Left cardiac atrium (tissue), 4 donors: Measurements from ENCODE around the gene PPP1R1B. TPM values are rescaled to one million over a fixed set of nuclear protein-coding genes. Genes with fewer than 3 reads are reported as not detected.

Experiments
- ATAC-seq, 2 donors: fragments of 200-7000 bp; cut with Tn5 transposase; one replicate each; pipeline ENCODE4 v1.9.1; 2020; ENCODE audit warnings: mild to moderate bottlenecking in 2 of 2, moderate library complexity in 2 of 2
- DNase-seq: peaks from one replicate; pipeline ENCODE4 v3.0.0-alpha.2; 2020
- intact Hi-C, 2 donors: fragments of 100-400 bp; cut with DNase I; formaldehyde crosslinking; loops; one replicate each; pipeline versions ENCODE4 v1.14.1 to v1.15.1; 2022 to 2023
- total RNA-seq, 2 donors: library from RNA; stranded (reverse); fragmentation: NEBNext Ultra II Directional; extraction: Animal tissue kit (Norgen Biotek cat#: 25700); gene quantifications; one replicate each; pipeline ENCODE4 v1.2.1, GENCODE V29; 2021
- donor health status: DM: no; HTN: yes; CAD: no.
- donor health status: DM: no; HTN: yes; CAD: no; lungs with severe emphysema.
- donor health status: DM: yes; HTN: yes; CAD: no.
- donor health status: Dilated cardiomyopathy.

PPP1R1B gene
- total RNA-seq, 2 donors from 2014 or later: 4.0 to 5.3 TPM

DNA sequence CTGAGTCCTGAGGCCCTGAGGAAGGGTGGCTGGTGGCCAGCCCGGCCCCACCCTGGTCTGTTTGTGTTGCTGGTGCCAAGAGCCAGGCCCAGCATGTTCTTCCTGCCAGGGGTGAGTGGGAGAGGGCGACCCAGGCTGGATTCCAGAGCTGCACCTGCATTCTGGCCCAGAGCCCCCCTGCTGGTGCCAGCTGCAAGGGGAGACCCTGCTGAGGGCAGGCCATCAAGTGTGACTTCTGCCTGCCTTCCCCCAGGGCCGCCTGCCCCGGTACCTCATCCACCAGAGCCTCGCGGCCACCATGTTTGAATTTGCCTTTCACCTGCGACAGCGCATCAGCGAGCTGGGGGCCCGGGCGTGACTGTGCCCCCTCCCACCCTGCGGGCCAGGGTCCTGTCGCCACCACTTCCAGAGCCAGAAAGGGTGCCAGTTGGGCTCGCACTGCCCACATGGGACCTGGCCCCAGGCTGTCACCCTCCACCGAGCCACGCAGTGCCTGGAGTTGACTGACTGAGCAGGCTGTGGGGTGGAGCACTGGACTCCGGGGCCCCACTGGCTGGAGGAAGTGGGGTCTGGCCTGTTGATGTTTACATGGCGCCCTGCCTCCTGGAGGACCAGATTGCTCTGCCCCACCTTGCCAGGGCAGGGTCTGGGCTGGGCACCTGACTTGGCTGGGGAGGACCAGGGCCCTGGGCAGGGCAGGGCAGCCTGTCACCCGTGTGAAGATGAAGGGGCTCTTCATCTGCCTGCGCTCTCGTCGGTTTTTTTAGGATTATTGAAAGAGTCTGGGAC, 36.0 kb downstream of the PPP1R1B start:
- intact Hi-C loops: no loop called here
- DNase-seq: no peak
- no peak for ATAC-seq

DNA sequence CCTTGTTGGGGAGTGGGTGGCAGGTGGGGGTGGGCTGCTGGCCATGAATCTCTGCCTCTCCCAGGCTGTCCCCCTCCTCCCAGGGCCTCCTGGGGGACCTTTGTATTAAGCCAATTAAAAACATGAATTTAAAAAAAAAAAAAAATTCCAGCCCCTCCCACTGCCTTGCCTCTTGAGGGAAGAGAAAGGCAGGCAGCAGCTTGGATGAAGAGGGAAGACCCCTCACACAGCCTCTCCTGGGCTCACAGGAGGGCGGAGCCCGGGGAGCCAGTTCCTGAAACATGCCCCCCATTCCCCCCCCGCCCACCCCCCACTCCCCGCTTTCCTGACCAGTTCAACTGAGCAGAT, 36.6 kb downstream of the PPP1R1B start:
- no peak for ATAC-seq
- DNase-seq: no peak
- intact Hi-C loops: no loop called here

DNA sequence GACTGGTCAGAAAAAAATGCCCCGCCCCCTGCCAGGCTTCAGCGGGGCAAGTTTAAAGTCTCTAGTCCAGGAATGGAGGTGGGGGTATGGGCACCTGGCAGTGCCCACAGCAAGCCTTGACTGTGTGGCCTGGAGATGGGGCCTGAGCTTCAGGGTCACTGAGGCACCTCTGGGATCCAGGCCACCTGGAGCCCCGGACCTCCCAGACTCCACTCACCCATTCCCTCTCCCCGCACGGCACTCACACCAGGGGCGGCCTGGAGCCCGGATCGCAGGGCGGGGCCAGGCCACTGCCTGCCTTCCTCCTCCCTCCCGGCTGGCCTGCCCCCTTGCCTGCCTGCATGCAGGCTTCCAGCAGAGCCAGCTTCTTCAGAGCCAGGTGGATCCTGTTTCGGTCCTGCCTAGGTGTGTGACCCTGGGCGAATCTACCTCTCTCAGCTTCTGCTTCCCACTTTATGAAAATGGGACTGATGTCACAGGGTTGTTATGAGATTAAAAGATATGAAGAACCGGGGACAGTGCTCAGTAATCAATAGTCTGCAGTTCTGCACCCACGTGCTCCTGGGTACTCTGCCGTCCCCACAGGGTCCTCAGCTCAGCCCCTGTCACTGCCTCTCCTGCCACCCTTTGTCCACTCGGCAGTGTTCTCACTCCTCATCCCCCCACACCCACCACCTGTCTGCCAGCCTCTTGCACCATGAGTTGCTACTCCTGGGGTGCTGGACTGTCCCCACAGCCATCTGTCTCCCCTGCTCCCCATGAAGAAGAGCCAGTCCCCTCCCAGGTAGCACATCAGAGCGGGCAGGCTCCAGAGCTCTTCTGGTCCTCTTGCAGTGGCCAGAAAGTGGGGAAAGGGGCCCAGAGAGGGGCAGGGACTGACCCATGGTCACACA, 37.2 kb downstream of the PPP1R1B start:
- DNase-seq (peak; percentile 46), ATAC-seq (peak in 1 of 2 donors; percentile 22)
- intact Hi-C loops: no loop called here

DNA sequence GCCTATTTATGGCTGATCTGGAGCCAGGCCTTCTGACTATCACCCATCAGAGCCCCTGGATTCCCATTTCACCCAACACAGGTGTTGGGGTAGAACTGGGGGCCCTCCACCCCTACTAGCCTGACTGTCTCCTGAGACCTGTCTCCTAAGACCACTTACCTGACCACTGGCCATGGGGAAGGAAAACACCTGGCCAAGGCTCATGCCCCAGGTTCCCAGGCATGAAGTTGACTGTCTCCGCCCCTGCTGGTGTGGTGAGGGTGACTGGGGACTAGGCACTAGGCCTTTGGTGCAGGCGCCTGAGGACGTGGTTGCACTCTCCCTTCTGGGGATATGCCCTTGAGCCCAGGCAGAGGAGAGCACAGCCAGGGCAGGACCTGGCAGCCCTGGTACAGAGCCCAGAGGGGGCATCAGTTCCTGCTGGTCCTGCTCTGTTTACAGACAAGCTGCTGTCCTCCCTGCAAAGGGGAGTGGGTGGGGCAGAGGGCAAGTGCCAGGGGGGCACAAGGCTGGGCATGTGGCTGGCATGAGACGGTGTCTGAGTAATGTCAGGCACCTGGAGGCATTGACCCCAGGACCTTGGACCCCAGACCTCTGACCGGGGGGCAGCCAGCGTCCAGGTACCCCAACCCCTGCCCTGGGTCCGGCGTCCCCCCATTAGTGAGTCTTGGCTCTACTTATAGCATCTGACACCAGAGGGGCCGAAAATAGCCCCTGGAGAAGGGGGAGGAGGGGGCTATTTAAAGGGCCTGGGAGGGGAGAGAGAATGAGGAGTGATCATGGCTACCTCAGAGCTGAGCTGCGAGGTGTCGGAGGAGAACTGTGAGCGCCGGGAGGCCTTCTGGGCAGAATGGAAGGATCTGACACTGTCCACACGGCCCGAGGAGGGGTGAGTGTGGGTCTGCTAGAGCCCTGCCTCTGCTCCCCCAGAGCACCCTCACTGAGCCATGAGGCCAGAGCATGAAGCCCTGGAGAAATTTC, 38.1 kb downstream of the PPP1R1B start, which contains the start of gene TCAP:
TSS of gene TCAP (plus strand) at position 769 of the 981 bp plus-strand sequence. CDS start at position 780, 11 bp downstream.
- ATAC-seq (peak; percentile 37 to 39), DNase-seq (peak; percentile 58)
- intact Hi-C loops: no loop called here

DNA sequence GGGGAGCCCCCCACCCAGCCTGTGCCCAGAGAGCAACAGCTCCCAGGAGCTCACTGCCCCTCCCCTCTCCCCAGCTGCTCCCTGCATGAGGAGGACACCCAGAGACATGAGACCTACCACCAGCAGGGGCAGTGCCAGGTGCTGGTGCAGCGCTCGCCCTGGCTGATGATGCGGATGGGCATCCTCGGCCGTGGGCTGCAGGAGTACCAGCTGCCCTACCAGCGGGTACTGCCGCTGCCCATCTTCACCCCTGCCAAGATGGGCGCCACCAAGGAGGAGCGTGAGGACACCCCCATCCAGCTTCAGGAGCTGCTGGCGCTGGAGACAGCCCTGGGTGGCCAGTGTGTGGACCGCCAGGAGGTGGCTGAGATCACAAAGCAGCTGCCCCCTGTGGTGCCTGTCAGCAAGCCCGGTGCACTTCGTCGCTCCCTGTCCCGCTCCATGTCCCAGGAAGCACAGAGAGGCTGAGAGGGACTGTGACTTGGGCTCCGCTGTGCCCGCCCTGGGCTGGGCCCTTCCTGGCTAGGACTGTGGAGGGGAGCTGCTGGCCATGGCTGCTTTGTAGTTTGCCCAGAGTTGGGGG, 39.0 kb downstream of the PPP1R1B start:
- peak; percentile 2 to 12 for ATAC-seq
- intact Hi-C loops: no loop called here
- DNase-seq: no peak

DNA sequence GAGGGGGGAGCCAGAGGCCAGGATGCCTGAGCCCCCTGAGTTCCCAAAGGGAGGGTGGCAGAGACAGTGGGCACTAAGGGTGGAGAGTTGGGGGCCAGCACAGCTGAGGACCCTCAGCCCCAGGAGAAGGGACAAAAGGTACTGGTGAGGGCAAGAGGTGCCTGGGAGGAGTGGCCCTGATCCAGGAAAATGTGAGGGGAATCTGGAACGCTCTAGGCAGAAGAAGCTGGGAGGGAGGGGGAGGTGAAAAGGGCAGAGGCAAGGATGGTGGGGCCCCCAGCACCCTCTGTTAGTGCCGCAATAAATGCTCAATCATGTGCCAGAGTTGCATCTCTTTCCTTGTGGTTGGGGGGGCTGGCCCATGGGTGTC, 39.5 kb downstream of the PPP1R1B start:
- DNase-seq: no peak
- intact Hi-C loops: no loop called here
- ATAC-seq: peak in 1 of 2 donors; percentile 0

DNA sequence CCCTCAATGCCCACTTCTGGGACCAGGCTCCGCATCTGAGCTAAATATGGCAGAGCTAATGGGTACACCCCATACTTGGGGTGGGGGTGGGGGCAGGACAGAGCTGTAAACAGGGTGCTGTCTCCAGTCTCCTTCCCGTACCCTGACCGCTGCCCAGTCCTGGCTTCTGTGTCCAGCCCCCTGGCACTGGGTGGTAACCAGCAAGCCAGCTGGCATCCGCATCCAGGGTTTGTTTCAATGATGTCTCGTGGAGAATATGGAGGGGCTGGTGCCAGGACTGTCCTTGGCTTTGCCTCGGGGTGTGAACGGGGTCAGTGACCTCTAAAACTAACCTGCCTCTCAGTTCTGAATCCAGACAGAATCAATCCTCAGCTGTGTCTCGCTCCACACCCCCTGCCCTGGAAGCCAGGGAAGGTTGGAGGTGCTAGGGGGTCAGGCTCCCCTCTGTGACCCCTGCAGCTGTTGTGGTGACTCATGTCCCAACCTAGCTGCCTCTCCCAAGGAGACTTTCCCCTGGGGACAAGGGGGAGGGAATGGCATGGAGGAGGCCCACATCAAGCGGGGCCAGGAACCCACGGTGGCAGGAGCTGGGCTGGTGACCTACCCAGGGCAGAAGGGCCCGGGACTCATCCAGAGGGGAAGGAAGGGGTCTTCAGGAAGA, 40.0 kb downstream of the PPP1R1B start:
- intact Hi-C loops: no loop called here
- peak; percentile 30 to 56 for ATAC-seq
- DNase-seq: peak; percentile 76

DNA sequence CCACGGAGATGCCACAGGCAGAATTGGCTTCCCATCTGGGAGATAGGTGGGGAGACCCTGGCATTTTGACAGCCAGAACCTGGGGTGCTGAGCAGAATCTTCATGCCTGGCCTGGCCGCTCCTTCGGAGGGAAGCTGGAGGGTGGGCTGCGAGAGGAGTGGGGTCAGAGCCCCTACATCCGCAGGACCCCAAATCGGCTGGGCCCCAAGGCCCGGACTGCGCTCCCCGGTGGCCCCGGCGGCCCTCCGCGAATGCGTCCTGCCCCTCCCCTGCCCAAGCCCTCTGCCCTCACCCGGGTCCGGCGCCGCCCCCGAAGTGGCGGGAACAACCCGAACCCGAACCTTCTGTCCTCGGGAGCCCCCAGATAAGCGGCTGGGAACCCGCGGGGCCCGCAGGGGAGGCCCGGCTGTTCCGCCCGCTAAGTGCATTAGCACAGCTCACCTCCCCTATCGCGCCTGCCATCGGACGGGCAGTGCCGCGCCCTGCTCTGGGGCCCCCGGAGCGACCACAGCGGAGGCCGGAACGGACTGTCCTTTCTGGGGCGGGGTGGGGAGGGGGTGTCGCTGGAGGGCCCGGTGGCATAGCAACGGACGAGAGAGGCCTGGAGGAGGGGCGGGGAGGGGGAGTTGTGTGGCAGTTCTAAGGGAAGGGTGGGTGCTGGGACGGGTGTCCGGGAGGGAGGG, 40.7 kb downstream of the PPP1R1B start:
- ATAC-seq (peak; percentile 19 to 21), DNase-seq (peak; percentile 59)
- intact Hi-C loops: no loop called here

DNA sequence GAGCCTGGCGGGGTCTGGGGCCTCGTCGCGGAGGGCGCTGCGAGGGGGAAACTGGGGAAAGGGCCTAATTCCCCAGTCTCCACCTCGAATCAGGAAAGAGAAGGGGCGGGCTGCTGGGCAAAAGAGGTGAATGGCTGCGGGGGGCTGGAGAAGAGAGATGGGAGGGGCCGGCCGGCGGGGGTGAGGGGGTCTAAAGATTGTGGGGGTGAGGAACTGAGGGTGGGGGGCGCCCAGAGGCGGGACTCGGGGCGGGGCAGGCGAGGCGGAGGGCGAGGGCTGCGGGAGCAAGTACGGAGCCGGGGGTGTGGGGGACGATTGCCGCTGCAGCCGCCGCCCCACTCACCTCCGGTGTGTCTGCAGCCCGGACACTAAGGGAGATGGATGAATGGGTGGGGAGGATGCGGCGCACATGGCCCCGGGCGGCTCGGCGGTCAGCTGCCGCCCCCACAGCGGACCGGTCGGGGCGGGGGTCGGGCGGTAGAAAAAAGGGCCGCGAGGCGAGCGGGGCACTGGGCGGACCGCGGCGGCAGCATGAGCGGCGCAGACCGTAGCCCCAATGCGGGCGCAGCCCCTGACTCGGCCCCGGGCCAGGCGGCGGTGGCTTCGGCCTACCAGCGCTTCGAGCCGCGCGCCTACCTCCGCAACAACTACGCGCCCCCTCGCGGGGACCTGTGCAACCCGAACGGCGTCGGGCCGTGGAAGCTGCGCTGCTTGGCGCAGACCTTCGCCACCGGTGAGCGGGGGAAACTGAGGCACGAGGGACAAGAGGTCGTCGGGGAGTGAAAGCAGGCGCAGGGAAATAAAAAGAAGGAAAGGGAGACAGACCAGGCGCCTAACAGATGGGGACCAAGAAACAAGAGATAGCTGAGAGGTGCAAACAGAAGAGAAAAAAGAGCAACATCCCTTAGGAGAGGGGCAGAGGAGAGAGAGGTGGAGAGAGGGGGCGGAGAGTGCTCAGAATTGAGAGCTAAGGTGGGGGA, 41.5 kb downstream of the PPP1R1B start, which contains the start of gene PNMT:
TSS of gene PNMT (plus strand) at position 509 of the 980 bp plus-strand sequence. CDS start at position 532, 23 bp downstream.
- intact Hi-C loops: no loop called here
- peak; percentile 9 to 15 for ATAC-seq
- DNase-seq: peak; percentile 84

DNA sequence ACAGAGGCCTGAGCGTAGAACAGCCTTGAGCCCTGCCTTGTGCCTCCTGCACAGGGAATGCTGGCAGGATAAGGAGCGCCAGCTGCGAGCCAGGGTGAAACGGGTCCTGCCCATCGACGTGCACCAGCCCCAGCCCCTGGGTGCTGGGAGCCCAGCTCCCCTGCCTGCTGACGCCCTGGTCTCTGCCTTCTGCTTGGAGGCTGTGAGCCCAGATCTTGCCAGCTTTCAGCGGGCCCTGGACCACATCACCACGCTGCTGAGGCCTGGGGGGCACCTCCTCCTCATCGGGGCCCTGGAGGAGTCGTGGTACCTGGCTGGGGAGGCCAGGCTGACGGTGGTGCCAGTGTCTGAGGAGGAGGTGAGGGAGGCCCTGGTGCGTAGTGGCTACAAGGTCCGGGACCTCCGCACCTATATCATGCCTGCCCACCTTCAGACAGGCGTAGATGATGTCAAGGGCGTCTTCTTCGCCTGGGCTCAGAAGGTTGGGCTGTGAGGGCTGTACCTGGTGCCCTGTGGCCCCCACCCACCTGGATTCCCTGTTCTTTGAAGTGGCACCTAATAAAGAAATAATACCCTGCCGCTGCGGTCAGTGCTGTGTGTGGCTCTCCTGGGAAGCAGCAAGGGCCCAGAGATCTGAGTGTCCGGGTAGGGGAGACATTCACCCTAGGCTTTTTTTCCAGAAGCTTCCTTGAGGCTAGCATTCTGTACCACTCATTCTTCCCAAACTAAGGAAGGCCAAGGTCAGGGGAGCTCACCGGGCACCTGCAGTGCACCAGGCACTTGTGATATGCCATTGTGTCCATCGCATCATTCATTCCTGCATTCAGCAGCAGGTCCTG, 43.4 kb downstream of the PPP1R1B start:
- DNase-seq (no peak), ATAC-seq (no peak)
- intact Hi-C loops: loop anchor here in 1 of 2 donors (5.0 kb wide), 1 partner anchor 48 kb away; no protein-coding TSS in a partner anchor

DNA sequence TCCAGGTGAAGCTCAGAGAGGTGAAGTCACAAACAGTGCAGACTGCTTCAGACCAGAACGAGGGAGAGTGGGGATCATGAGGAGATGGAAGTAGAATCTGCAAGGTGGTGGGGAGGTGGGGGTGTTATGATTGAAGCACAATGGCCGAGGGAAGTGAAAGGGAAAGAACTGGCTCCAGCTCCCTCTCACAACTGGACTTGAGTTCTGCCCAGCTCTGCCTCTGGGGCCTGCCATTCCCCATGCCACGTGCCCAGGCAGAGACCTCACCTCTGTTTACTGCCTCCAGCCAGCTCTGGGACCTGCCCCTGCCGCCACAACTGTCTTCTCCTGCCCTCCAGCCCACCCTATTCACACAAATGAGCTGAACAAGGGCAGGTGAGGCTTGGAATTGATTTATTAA, 44.0 kb downstream of the PPP1R1B start:
- no peak for ATAC-seq
- no peak for DNase-seq
- intact Hi-C loops: loop anchor here in 1 of 2 donors (5.0 kb wide), 1 partner anchor 48 kb away; no protein-coding TSS in a partner anchor

DNA sequence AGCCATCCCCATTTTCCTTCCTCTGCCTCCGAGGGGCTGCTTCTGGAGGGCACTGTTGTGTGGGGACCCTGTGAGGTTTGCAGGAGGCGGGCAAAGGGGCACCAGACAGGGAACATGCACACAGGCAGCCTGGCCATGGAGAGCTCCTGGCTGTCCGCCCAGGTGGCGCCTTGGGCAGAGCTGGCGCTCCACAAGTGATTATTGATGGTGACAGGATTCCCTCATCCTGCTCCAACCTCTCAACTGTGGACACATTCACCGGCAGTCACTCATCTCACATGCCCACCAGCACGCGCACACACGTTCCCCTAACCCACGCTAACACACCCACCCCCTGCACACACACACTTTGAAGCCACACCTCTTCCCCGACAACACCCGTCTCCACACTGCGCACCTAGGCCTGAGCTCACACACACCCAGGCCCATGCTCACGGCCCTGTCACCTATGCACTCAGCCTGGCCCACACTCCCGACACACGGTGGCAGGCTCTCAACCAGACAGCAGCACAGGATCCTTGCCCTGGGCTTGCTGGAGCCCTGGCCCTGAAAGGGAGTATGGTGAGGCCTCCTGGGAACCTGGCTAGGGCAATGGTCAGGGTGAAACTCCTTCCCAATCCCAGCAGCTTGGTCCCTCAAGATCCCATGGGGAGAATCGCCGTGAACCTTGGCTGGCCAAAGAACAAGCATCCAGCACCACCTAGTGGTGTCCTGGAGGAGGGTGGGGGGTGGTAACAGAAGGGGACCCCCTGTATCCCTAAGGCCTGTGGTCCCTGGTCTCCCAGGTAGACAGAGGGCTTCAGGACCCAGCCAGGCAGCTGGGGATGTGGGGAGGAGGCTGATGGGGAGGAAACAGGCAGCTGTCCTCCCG, 45.1 kb downstream of the PPP1R1B start:
- DNase-seq: peak; percentile 71
- intact Hi-C loops: loop anchor here in 1 of 2 donors (5.0 kb wide), 1 partner anchor 50 kb away; no protein-coding TSS in a partner anchor
- ATAC-seq: peak; percentile 12 to 28

DNA sequence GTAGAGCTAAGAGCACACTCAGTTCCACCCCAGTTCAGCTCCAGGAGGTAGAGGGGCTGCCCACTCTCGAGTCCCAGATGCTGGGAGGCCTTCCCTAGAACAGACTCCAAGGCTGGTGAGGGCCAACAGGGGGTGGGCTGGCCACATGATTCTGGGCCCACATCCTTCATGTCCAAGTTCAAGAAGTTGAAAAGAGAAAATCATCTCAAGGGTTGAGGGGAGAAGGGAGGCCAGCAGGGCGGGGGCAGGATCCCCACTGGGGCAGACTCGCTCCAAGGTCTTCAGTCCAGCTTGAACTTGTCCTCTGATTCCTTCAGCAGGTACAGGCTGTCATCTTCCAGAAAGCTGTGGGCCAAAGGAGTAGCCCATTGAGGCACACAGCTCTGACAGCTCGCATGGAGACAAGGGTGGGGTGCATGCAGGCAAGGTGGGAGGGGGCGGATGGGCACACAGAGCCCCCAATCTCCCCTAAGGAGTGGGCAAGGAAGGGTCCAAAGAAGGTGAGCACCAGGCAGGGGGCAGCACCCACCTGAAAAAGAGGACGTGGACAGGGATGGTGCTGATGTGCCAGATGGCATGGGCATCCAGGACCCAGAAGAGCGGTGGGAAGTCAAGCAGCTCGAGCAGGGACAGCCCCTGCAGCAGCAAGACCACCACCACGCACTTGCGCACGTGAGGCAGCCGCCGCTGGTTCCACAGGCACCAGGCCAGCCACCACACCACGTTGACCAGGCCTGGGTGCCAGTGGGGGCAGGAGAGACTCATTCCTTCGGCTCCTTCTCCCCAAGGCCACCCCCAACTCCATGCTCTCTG, 46.0 kb downstream of the PPP1R1B start:
- ATAC-seq (no peak), DNase-seq (no peak)
- intact Hi-C loops: loop anchor here in 1 of 2 donors (5.0 kb wide), 1 partner anchor 50 kb away; no protein-coding TSS in a partner anchor
